NOMO-1 (cell line): ENCODE measurements around the gene IL1RAPL1.

Source experiments
- DNase-seq, 2 experiments: peaks; one replicate each; lab custom pipeline; 2025; ENCODE audit not compliant: unreplicated experiment in 2 of 2; lab: John Stamatoyannopoulos, UW

The IL1RAPL1 gene

DNA sequence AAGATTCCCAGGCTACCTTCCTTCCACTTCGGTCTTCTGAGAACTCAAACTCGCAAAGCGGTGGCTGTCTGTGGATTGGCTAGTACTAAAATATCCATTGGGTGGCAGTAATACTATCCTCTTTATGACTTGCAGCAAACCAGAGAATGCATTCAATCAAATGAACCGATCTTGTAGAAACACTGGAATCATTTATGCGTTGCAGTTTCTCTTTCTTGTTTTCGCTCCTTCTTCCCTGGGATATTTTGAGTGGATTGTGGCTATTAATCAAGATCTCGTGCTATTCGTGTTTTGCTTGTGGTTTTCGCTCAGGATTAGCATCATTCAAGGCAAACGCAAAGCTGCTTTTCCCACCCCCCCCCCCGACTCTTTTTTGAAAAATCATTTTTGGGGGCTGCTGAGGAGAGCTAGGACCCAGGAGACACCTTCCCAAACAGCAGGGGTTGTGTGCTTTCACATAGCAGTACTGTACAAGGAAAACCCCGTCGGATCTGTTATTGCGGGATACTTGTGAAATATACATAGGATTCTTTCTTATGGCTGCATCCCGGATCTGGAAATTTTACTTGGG lies at the start of gene IL1RAPL1:
IL1RAPL1 (plus strand) TSS at position 466 of the 571 bp plus-strand sequence.
- DNase-seq: no peak

DNA sequence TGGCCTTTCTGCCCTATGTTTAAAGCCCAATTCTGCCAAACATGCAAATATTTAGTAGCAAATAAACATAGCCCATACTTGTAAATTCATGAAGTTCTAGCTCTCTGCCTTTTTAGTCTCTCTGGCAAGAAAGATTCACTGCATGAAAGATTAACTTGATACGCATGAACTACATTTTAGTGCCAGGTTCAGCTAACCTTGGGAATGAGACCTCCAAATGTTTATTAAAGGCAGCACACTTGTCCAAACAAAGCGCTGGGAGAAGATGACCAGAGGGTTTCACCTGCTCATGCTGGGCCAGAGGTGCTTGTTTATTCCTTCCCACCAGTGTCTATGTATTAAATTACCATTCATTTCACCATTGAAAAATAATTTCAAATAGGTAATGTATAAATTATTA lies 44.5 kb upstream of the IL1RAPL1 start:
- no peak for DNase-seq

DNA sequence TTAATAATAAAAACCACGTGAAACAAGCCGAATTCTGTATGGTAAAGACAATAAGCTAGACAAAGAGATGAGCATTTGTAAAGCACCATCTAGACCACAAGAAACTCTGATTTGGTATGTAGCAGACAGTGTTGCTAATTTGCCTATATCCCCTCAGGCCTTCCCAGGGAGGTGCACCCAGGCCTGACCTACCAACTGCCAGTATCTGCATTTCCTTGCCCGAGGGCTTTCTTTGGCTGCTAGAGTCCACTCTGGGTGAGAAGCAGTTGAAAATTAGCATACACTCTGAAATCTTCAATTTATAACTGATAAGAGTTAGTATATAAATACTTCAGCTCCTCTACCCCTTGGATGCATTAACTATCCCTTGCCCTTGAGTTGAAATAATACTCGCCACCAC lies 37.4 kb upstream of the IL1RAPL1 start:
- DNase-seq: no peak

DNA sequence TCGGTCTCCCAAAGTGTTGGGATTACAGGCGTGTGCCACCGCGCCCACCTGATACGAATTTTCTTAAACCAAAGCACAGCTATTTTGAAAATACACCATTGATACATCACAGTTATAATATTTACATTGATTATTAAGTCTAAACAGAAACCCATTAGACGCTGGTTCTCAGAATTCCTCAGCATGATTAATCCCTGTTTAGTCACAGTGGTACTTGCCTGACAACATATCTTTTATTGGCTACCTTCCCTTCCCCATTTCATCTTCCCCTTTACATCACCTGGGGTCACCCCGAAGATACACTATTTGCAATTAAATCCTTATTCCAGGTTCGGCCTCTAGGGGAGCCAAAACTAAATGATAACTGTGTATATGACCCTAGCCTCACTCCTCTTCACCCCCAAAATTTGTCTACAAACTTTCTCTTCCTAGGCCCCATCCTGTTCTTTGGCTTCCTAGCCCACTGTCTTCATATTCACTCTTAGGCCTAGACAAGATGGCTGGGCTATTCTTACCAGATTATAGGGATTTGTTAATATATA lies 36.8 kb upstream of the IL1RAPL1 start:
- no peak for DNase-seq

DNA sequence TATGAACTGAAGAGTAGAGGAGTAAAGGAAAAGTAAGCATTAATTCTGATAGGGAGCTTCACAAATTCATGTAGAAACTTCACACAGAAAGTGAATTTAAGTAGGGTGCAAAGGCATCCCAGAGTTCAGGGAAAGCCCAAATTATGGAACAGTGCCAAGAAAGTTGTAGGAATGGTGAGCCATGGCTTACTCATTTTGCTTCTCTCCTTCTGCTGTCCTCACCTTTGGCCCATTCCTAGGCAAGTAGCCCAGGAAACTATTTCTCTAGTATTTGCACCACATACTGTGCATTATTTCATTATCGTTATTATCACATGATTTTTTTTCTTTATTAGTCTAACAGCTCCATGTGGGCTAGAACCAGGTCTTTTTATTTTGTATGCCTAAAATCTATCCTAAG lies 34.9 kb upstream of the IL1RAPL1 start:
- DNase-seq: no peak

DNA sequence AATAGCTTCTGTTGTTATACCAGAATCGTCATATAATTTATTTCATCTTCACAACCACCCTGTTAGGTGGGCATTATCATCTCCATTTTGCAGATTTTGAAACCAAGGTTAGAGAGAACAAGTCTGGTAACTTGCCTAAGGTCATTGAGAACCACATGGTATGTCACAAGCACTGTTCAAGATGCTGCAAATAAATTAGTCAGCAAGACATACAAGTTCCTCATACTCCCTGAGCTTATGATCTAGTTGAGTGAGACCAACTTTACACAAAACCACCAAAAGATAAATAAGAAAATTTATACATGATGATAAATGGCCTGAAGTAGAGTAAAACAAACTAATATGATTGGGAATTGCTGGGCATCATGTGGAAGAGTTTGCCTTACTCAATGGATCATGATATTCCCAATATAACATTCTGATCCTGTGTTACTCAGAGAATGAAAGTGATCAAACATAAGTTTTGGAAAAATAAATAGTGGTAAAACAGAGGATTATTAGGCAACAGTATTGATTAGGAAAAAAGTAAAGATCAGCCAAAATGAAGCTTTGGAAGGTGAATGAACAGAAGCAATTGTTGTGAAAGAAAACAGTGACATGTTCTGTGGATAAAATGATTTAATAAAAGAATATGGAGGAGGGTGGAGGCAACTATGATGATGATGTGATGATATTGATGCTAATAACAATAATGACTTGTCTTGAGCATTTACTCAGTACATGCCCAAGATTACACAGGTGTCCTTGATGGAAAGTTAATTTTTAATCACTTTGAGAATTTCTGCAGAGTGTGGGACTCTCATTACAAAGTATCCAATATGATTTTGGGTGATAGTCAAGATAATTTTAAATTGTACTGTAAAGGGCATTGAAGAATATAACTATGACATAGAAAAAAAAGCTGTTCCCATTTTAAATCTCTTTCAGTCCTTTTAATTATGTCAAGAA lies 34.1 kb upstream of the IL1RAPL1 start:
- DNase-seq: no peak

DNA sequence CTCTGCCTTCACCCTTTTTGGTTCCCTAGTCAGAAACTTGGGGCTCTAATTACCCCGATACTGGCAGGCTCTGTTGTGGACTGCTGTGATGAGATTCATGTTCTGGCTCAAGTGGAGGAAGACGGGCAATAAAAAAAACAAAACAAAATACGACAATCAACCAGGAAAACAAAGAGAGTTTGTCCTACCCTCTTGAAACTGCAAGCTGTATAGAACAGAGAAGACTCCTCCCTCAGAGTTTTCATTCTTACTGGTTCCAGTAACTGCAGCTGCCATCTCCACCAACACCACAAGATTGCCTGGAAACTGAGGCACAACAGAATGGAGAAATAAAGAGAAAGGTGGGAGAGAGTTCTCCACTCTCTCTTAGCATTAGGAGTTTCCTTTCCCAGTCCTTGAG lies 11.1 kb upstream of the IL1RAPL1 start:
- DNase-seq: no peak

DNA sequence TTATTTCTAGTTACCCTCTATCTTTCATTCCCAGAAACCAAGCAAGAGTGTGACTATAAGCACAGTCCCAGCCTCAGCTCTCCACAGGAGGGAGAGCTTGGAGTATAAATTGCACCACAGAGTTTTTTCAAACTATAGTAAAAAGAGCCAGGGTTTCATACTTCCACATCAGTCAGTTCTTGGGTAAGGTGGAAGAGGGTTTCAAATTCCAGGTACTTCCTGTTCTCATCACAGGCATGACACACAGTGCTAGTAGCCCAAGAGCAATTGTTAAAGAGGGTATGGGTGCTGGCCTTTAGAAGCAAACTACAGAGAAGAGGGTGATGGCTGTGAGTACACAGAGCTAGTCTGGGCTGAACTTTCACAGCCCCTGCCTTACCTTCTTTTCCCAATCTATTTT lies 5.7 kb upstream of the IL1RAPL1 start:
- no peak for DNase-seq

DNA sequence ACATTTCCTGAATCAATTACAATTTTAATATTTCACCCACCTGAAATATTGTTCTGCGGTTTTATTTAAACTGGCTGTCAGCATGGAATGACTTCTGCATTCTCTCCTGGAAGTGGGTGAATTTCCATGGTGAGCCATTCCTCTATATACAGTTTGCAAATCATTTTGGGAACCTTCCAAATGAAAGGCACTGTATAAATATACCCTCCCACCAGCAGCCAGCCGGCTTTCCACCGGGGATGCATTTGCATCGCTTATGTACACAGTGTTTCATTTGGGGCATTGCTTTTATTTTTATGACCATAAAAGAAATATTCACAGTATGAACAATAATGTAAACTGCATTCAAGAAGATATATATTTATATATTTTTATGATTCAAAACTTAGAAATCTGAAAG lies 4.7 kb upstream of the IL1RAPL1 start:
- no peak for DNase-seq

DNA sequence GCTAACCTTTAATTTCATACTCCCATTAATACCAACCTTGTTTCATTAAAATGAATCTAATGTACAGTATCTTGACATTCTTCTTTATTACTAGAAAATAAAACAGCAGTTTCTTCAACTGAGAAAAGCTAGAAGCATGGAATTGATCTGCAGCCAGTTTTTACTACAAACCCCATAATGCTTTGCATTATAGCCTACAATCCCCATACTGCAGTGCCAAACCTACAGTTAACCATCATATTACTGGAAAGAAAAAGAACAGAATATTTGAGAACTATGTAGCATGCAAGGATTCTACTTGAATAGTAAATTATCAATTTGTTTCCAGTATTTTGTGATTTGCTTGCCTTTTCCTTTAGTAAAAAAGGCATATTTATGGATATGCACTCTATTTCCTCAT lies 3.2 kb upstream of the IL1RAPL1 start:
- no peak for DNase-seq

DNA sequence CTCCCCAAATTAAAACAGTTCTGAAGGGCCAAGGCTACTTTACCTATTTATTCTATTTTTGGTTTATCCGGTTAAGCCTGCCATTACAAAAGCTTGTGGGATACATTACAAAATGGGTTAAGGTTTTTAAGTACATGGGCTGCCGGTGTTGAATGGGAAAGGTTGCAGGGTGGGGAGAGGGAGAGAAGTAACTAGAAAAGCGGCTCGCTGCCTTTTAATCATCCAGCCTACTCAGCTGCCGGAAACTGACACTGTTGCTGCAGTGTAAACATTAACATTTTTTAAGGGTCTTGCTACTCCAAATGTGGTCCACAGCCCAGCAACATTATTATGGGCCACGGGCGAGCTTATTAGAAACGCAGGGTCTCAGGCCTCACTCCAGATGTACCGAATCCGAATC lies 1.5 kb upstream of the IL1RAPL1 start:
- DNase-seq: no peak

DNA sequence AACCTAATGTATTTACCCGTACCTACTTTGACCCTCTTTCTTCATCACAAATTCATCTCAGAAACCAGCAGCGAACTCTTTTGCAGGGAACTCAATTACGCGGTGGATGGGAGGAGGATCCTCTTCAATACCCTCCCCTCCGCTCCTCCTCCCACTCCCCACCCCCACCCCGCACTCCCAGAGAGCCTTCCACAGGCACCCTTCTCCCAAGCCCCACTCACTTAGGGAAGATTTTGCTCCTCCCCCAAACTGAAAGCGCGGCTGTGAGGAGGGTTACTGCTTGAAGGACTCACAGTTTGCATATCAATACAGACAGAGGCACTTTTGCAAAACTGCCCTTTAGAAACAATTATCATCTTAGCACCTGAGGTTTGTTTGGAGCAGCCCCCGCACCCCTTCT lies 960 bp upstream of the IL1RAPL1 start:
- DNase-seq: no peak

DNA sequence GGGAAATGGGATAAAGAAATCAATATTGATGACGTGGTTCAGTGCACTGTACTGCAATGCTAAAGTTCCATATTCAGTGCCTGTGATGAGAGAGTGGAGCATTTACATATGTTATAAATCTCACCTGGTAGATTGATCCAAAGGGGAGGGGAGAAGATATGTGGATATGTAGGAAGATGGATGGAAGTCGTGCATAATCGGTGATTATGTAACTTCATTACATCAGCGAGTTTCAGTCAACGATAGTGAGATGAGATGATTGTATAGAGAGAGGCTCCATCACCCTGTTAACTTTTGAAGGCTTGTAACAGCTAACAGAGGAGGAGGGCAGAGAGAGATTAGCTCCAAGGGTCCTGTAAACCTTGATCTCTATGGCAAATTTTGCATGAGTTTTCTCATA lies 1.8 kb downstream of the IL1RAPL1 start:
- no peak for DNase-seq

DNA sequence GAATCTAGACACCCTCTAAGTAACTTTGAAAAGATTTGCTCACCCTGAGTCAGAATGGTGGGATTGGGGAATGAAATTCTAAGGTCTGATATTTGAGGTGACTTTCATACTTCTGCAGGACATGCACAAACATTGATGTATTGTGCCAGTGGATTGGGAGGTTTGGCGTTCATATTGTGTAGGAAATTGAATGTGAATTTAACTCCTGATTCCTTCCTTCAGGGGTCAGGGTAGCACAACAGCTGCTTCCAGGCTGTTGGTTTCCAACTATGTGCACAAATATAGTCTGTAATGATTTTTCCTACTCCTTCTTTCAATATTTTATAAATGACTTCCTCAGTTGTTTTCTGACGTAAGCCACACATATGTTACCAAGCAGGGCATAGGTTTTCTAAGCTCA lies 3.1 kb downstream of the IL1RAPL1 start:
- DNase-seq: no peak

DNA sequence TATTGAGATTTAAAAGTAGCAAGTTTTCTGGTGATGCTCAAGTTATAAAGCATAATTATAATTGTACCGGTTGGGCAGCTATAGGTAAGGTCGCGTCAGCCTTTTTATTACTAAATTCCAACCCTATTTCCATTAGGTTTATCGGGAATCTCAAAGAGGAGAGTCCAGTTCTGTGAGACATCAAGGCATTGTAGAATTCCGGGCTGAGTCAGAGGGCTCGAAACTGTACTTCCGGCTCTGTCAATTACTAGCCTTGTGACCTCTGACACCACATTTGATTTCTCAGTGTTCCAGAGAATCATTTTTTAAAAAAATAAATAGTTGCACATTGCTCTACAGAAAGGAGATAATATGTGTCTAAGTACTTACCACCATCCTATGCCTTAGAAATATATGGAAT lies 4.3 kb downstream of the IL1RAPL1 start:
- DNase-seq: no peak

DNA sequence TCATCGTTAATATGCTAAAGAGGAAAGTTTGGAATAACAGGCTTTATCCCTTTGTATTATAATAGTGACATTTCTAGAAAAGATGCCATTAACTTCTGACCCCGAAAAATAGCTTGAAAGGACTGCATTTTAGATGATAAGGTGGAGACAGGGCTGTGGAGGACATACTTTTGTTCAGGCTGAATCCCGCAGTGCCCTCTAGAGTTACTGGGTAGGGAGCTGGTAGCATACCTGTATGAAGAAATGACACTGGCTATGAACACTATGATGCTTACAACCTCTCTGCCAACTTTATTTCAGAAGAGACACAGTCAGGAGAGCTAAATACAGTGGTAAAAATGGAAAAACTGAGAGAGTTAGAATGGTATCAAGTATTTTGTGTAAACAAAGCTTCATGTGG lies 8.1 kb downstream of the IL1RAPL1 start:
- no peak for DNase-seq

DNA sequence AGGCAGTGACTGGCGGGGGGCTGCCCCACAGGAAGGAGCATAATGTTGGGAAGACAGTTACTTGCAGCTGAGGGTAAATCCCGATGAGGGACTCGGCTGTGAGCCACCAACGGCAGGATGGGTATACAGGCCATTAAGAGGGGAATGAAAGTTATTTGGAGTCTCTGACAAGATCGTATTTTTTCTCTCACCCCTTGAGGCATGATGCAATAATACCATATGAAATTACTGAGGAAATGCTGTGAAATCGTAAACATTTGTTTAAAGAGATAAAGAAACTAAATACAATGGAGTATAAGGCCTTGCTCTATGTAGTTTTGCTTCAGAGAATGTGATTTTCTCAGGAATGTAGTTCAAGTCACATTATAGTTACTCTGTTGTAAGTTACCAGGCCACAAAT lies 12.7 kb downstream of the IL1RAPL1 start:
- DNase-seq: no peak

DNA sequence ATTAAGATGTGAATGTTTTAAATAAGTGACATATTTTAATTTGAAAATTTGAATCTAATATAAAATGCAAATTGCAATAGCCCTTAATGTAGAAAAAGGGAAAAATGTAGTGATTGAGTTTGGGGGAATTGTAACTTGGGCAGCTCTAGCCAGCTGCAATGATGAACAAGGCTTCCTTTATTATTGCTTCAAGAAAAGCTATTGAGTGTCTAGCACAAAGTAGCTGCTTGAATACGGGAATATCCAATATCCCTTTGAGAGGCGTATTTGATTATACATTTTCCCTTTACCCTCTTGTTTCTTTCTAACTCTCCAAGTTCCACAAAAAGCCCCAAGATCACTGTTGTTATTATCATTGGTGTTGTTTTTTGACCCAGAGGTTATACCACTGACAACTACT lies 21.8 kb downstream of the IL1RAPL1 start:
- DNase-seq: no peak

DNA sequence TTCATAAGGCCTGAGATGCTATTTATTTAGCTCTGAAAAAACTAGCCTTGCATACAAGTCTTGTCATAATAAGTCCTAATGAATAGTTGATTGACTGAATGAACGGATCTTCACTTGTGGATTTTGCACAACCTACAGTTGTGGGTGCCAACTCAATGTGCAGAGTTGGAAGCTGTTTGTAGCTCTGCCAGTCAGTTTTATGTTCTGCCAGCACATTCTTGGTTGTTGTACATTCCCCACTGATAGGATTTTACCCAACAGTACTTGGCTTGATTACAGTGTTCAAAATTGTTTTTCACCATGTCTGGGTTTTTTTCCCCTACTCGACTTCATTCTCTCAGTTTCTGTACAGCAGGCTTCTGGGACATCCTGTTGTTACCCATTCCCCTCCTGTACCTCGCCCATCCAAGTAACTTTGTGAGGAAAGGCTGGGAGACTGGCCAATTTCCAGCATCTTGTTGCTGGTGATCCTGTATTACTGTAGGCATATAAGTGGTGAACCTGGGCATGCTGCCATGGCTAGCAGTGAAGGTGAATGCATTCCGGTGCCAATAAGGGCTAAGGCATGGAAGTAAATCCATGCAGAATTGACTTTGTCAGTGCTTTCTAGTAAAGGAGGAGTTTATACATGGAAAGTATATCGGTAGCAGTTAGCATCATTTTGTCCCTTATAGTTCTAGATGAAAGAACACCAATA lies 22.8 kb downstream of the IL1RAPL1 start:
- no peak for DNase-seq

DNA sequence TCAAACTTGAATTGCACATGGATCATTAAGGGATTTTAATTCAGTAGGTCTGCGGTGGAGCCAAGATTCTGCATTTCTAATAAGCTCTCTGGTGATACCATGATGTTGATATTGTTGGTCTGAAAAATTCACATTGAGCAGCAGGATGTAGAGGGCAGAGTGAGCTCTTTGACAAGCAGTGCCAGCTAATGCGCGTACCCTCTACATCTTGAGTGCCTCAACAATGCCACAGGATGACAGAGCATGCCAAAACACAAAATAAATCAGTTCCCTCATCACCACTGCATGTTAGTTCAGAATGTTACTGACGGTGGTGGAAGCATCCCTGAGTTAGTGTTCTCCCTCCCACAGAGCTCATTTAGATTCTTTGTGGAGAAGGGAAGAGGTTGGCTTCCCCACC lies 23.5 kb downstream of the IL1RAPL1 start:
- DNase-seq: no peak

DNA sequence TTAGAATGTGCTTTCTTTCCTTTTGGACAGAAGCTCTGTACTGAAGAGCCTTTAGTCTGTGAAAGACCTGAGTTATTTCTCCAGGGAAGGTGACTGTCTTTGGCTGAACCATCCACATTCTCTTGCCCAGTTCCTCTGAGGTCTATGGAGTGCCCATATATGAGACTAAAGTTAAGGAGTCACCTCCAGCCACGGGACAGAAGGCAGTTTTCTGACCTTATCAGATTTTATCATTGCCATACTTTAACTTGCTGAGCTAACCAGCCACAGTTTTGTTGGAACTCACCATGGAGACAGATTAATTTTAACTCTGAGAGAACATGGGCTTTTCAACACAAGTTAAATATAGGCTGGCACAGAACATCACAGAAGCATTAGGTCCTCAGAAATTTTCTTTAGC lies 26.3 kb downstream of the IL1RAPL1 start:
- no peak for DNase-seq

DNA sequence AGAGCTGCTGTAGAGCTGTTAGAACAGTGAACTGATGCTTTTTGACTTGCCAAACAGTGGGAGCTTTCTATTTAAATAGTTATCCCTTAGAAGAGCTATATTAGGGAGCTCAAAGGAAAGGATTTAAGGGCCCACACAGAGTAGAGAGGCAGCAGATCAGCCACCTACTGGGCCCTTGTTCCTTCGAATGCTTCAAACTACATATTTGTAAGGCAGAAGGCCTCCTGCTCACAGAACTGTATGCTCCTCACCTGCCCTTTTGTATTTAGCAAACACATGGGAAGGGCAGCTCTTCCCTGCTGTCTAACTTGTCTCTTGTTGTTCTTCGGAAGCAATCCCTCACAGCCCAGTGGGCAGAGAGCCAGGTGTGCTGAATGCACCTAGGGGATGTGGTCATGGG lies 38.0 kb downstream of the IL1RAPL1 start:
- DNase-seq: no peak
